IMR-90 (cell line): ENCODE data around the gene SLC9A7. TPM values are rescaled to one million over a fixed set of nuclear protein-coding genes. Genes with fewer than 3 reads are reported as not detected.

ENCODE experiments used
- ATAC-seq: fragments of 200-7000 bp; cut with Tn5 transposase; 2 replicates; pipeline ENCODE4 v1.9.1; 2020; ENCODE audit warnings: low read depth, mild to moderate bottlenecking, moderate library complexity
- BruUV-seq: library from RNA; stranded (reverse); fragments of 400-500 nt; replicated peaks from 2 replicates; lab custom pipeline; 2021; lab: Mats Ljungman, UMichigan
- CTCF ChIA-PET: fragments of 300-600 bp; formaldehyde crosslinking; extraction: SDS; loops from one replicate; lab custom pipeline; 2021; ENCODE audit warnings: antibody characterized with exemption; lab: Yijun Ruan, JAX
- POLR2A ChIA-PET: fragments of 300-600 bp; sonication (Branson Sonifier 250); formaldehyde crosslinking; loops from one replicate; lab custom pipeline; 2022; ENCODE audit warnings: antibody characterized with exemption; ENCODE audit not compliant: unreplicated experiment; lab: Charles Lee
- DNase-seq: peaks from one replicate; pipeline ENCODE4 v3.0.0; 2013
- H2AFZ ChIP-seq: replicated peaks from 2 replicates; pipeline ENCODE3; 2013; ENCODE audit warnings: low read length, mild to moderate bottlenecking; ENCODE audit not compliant: poor library complexity
- H2AK5ac ChIP-seq: 2 replicates; pipeline ENCODE4 v1.6.1; 2013; ENCODE audit warnings: low read depth, low read length, inconsistent platforms
- H2AK9ac ChIP-seq: replicated peaks from 2 replicates; pipeline ENCODE3; 2013; ENCODE audit warnings: mild to moderate bottlenecking, low read depth, low read length, moderate library complexity; ENCODE audit not compliant: poor library complexity
- H2BK120ac ChIP-seq: 2 replicates; pipeline ENCODE4 v1.6.1; 2013; ENCODE audit warnings: low read depth, low read length, inconsistent platforms
- H2BK15ac ChIP-seq: 3 replicates; pipeline ENCODE4 v1.6.1; 2013; ENCODE audit warnings: low read depth, low read length, inconsistent platforms
- H2BK20ac ChIP-seq: 2 replicates; pipeline ENCODE4 v1.6.1; 2013; ENCODE audit warnings: low read depth, mild to moderate bottlenecking, inconsistent platforms, low read length, moderate library complexity
- H2BK5ac ChIP-seq: 2 replicates; pipeline ENCODE4 v1.6.1; 2013; ENCODE audit warnings: mild to moderate bottlenecking, low read depth, low read length, inconsistent platforms; ENCODE audit not compliant: poor library complexity, severe bottlenecking
- H3K14ac ChIP-seq: replicated peaks from 2 replicates; pipeline ENCODE4 v1.6.1; 2013; ENCODE audit warnings: low read depth, low read length, inconsistent platforms
- H3K18ac ChIP-seq: 2 replicates; pipeline ENCODE4 v1.6.1; 2013; ENCODE audit warnings: low read depth, low read length, control low read depth
- H3K23ac ChIP-seq: 2 replicates; pipeline ENCODE4 v1.6.1; 2013; ENCODE audit warnings: low read depth, low read length, inconsistent platforms
- H3K27ac ChIP-seq: 2 replicates; pipeline ENCODE4 v1.5.1; 2013; ENCODE audit warnings: mild to moderate bottlenecking, control low read depth, low read length; ENCODE audit not compliant: insufficient read depth
- H3K27me3 ChIP-seq: 2 replicates; pipeline ENCODE4 v1.6.1; 2013; ENCODE audit warnings: low read length; ENCODE audit not compliant: control insufficient read depth, insufficient read depth
- H3K36me3 ChIP-seq: 2 replicates; pipeline ENCODE4 v1.6.1; 2013; ENCODE audit warnings: low read length, mixed read lengths; ENCODE audit not compliant: control insufficient read depth, insufficient read depth
- H3K4ac ChIP-seq: 2 replicates; pipeline ENCODE4 v1.6.1; 2013; ENCODE audit warnings: low read depth, low read length, inconsistent platforms
- H3K4me1 ChIP-seq: 2 replicates; pipeline ENCODE4 v1.6.1; 2013; ENCODE audit warnings: low read length, mixed read lengths; ENCODE audit not compliant: control insufficient read depth, insufficient read depth
- H3K4me2 ChIP-seq: 2 replicates; pipeline ENCODE4 v1.6.1; 2013; ENCODE audit warnings: low read depth, mild to moderate bottlenecking, control low read depth, low read length, moderate library complexity
- H3K4me3 ChIP-seq: 2 replicates; pipeline ENCODE4 v1.5.1; 2013; ENCODE audit warnings: low read depth, mild to moderate bottlenecking, control low read depth, low read length, moderate library complexity; ENCODE audit not compliant: insufficient read depth
- H3K56ac ChIP-seq: 2 replicates; pipeline ENCODE4 v1.6.1; 2013; ENCODE audit warnings: low read length, inconsistent platforms; ENCODE audit not compliant: insufficient read depth; ENCODE audit errors: extremely low read depth
- H3K79me1 ChIP-seq, 2 experiments: 2 replicates each; pipeline ENCODE4 v1.6.1; 2013; ENCODE audit warnings: low read length in 2 of 2, inconsistent platforms in 1 of 2, low read depth in 1 of 2
- H3K9ac ChIP-seq: 2 replicates; pipeline ENCODE4 v1.6.1; 2013; ENCODE audit warnings: low read depth, low read length, control low read depth
- H3K9me1 ChIP-seq: 2 replicates; pipeline ENCODE4 v1.6.1; 2013; ENCODE audit warnings: low read length, inconsistent platforms; ENCODE audit not compliant: insufficient read depth
- H3K9me3 ChIP-seq: 2 replicates; pipeline ENCODE4 v1.6.1; 2013; ENCODE audit warnings: low read length; ENCODE audit not compliant: control insufficient read depth, insufficient read depth
- H4K20me1 ChIP-seq: 2 replicates; pipeline ENCODE4 v1.6.1; 2013; ENCODE audit warnings: low read length, inconsistent platforms; ENCODE audit not compliant: insufficient read depth
- H4K5ac ChIP-seq: 2 replicates; pipeline ENCODE4 v1.6.1; 2013; ENCODE audit warnings: mild to moderate bottlenecking, low read depth, low read length, control low read depth
- H4K8ac ChIP-seq, 2 experiments: 2 replicates each; pipeline ENCODE4 v1.6.1; 2013; ENCODE audit warnings: low read depth in 2 of 2, low read length in 2 of 2, control low read depth in 1 of 2, inconsistent platforms in 1 of 2
- H4K91ac ChIP-seq: 2 replicates; pipeline ENCODE4 v1.6.1; 2013; ENCODE audit warnings: low read depth, low read length, inconsistent platforms; ENCODE audit not compliant: insufficient read depth
- CHD1 ChIP-seq: IDR thresholded peaks from 2 replicates; pipeline ENCODE4 v1.6.1; 2012; ENCODE audit warnings: low read depth, low read length, improper control_type of control experiment
- MAZ ChIP-seq: IDR thresholded peaks from 2 replicates; pipeline ENCODE4 v1.6.1; 2012; ENCODE audit warnings: low read depth, mild to moderate bottlenecking, low read length, improper control_type of control experiment, moderate library complexity, borderline replicate concordance
- NFE2L2 ChIP-seq: fragments of 150-350 bp; IDR thresholded peaks from 2 replicates; pipeline ENCODE4 v1.6.1; 2016; ENCODE audit warnings: low read depth, mild to moderate bottlenecking, low read length
- POLR2A ChIP-seq: IDR thresholded peaks from 2 replicates; pipeline ENCODE4 v1.6.1; 2012; ENCODE audit warnings: mild to moderate bottlenecking, low read depth, low read length
- RCOR1 ChIP-seq: IDR thresholded peaks from 2 replicates; pipeline ENCODE4 v1.6.1; 2012; ENCODE audit warnings: mild to moderate bottlenecking, low read length, improper control_type of control experiment; ENCODE audit not compliant: insufficient replicate concordance
- SMC3 ChIP-seq: fragments of 150-350 bp; IDR thresholded peaks from 2 replicates; pipeline ENCODE4 v1.6.1; 2016; ENCODE audit warnings: low read depth, mild to moderate bottlenecking, antibody characterized with exemption, low read length, moderate library complexity
- WGBS, 2 experiments: methylation state at CpG; one replicate each; pipeline versions ENCODE4 v1.1.5 to v1.1.7; 2013; ENCODE audit warnings: missing lambda C conversion rate in 2 of 2; ENCODE audit not compliant: insufficient read length in 1 of 2; ENCODE audit errors: extremely low coverage in 2 of 2; 5-methylcytosine and 5-hydroxymethylcytosine counted together
- dilution Hi-C: fragments of 300-500 bp; cut with HindIII; formaldehyde crosslinking; loops from one replicate; pipeline ENCODE4 v1.14.3; 2018; ENCODE audit warnings: low sequenced_read_pairs; ENCODE audit not compliant: unreplicated experiment
- in situ Hi-C: fragments of 300-500 bp; cut with MboI; formaldehyde crosslinking; loops from 3 replicates; pipeline ENCODE4 v1.14.3; 2019; ENCODE audit warnings: low sequenced_read_pairs, inconsistent platforms, mixed read lengths
- intact Hi-C: fragments of 100-400 bp; cut with micrococcal nuclease; formaldehyde crosslinking; loops from 2 replicates; pipeline ENCODE4 v1.10.0; 2022
- polyA plus RNA-seq, 3 experiments: library from polyadenylated mRNA; depleted of rRNA; stranded (reverse); fragments of >200 nt; gene quantifications; 2 replicates each; pipeline ENCODE4 v1.2.3, GENCODE V29; 2012; ENCODE audit warnings: low replicate concordance in 1 of 3
- total RNA-seq: library from RNA; depleted of rRNA; stranded (reverse); fragments of >200 nt; gene quantifications from 2 replicates; pipeline ENCODE4 v1.2.3, GENCODE V29; 2012
- TF ChIP-seq, protein P1 (sequence below): fragments of 150-350 bp; IDR thresholded peaks from 2 replicates; pipeline ENCODE4 v1.6.1; 2016; ENCODE audit warnings: low read depth, mild to moderate bottlenecking, low read length, moderate library complexity, borderline replicate concordance

The SLC9A7 gene
- total and polyA plus RNA-seq, 2 of the 4 experiments (the other 2 are of a cell fraction), result 14.4 to 76.4 TPM

DNA sequence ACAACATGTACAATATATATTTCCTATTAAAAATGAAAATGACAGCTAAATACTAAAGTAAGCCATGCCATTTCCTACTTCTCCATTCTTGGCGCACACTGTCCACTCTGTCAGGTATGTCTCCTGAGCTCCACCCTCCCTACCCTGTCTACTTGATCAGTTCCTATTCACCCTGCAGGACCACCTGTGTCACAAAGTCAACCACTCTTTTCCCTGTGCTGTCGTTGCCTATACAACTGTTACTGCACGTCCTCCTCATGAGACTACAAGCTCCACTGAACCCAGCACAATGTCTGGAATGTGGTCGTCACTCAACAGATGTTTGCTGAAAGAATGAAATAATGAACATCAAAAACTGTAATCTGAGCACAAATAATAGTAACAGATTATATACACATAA lies 54.9 kb downstream of the SLC9A7 start:
- Histone ChIP-seq H3K4me2 (no peak overlapping the region), H3K79me1 (peaks cover 0 to 5% of the 10 kb centered on the region in 2 experiments; a peak in 2 of 4 replicates), H4K91ac (no peak overlapping the region), H3K14ac (no peak overlapping the region), H4K20me1 (peaks cover 6% of the 10 kb centered on the region; the same call in 1 of the 2 replicates), H2BK15ac (no peak overlapping the region), H4K5ac (no peak overlapping the region), H3K9me3 (no peaks in the 10 kb centered on the region), H3K4ac (no peak overlapping the region), H3K4me1 (peaks cover 2% of the 10 kb centered on the region; the same call in 1 of the 2 replicates), H2BK120ac (no peak overlapping the region), H3K27me3 (no peaks in the 10 kb centered on the region), H4K8ac (no peak overlapping the region), H3K36me3 (no peaks in the 10 kb centered on the region), H2BK20ac (no peak overlapping the region), H3K9me1 (no peaks in the 10 kb centered on the region; the same call in 1 of the 2 replicates), H3K23ac (no peak overlapping the region), H3K56ac (no peak overlapping the region), H2AK9ac (no peak overlapping the region), H3K27ac (no peak overlapping the region), H3K9ac (no peak overlapping the region), H2AFZ (no peak overlapping the region), H3K4me3 (no peak overlapping the region), H2AK5ac (no peak overlapping the region), H3K18ac (no peak overlapping the region), H2BK5ac (no peak overlapping the region)
- WGBS, 2 experiments, result 100% methylated on average over 1 of the region's 4 CpGs; no CpG with 5 or more reads in 1 of the 2 experiments
- dilution Hi-C loops (no loop called here), intact Hi-C loops (no loop called here), in situ Hi-C loops (no loop called here)
- ChIA-PET POLR2A (no interaction called here), CTCF (no interaction called here)
- no peak for ATAC-seq
- no TSS peak for BruUV-seq
- DNase-seq, result no peak
- TF ChIP-seq SMC3, result no peak
- TF ChIP-seq, protein P1, sequence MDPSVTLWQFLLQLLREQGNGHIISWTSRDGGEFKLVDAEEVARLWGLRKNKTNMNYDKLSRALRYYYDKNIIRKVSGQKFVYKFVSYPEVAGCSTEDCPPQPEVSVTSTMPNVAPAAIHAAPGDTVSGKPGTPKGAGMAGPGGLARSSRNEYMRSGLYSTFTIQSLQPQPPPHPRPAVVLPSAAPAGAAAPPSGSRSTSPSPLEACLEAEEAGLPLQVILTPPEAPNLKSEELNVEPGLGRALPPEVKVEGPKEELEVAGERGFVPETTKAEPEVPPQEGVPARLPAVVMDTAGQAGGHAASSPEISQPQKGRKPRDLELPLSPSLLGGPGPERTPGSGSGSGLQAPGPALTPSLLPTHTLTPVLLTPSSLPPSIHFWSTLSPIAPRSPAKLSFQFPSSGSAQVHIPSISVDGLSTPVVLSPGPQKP, result no peak
- TF ChIP-seq POLR2A, result no peak
- TF ChIP-seq CHD1, result no peak
- no peak for TF ChIP-seq RCOR1
- TF ChIP-seq MAZ, result no peak
- no peak for TF ChIP-seq NFE2L2
